Stimulated activated CD8-positive, alpha-beta memory T cell treated with anti-CD3 and anti-CD28 coated beads, Interleukin-7, amount 100 ng/mL, for 48 hours (primary cell): ENCODE measurements around the gene KNTC1.
"Not testable (repeated sequence)": the region's sequence is repeated elsewhere in the genome, so short reads cannot be mapped to it uniquely, and the experiment has no call there.

ENCODE experiments used
- DNase-seq, 2 donors: peaks; one replicate each; pipeline ENCODE4 v3.0.0-alpha.2; 2020; ENCODE audit warnings: low read depth in 1 of 2; ENCODE audit errors: extremely low read depth in 1 of 2

Gene KNTC1

DNA sequence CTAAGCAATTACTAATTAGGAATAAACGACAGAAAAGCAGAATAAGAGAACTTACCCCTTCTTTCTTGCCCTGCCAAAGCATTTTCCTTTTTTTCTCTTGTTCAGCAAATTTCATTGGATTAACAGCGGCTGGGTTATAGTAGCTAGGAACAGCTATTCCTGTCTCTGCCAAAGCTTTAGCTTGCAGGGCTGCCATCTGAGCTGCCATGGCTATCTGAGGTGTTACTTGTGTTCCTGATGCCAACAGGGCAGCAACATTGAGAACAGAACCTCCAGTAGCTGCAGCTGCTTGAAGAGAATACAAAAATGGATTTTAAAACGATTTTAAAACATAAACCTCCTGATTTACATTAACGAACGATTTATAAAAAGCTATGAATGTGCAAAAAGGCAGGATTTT lies 18.9 kb upstream of the KNTC1 start:
- DNase-seq, result no peak

DNA sequence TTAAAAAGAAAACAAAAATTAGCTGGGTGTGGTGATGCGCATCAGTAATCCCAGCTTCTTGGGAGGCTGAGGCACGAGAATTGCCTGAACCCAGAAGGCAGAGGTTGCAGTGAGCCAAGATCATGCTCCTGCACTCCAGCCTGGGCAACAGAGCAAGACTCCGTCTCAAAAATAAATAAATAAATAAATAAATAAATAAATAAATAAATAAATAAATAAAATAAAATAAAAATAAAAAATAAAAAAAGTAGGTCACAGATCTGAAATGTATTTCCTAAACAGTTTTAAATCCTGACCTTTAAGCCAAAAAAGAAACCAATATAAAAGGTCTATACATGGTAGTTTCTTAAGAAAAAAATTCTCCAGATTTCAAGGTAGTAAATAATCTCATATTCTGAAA lies 14.0 kb upstream of the KNTC1 start:
- DNase-seq, result not testable (repeated sequence)

DNA sequence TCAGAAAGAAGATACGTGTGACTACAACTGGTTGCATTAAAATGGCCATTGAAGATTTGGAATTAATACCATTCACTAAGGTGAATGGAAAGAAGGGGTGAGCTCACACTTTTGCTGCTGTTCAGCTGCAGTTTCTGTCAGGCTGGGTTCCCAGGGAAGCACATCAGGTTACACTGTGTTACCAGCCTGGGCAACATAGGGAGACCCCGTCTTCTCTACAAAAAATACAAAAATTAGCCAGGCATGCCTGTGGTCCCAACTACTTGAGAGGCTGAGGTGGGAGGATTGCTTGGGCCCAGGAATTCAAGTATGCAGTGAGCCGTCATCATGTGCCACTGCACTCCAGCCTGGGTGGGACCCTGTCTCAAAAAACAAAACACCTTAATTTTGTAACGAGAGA lies 13.4 kb upstream of the KNTC1 start:
- DNase-seq, result no peak

DNA sequence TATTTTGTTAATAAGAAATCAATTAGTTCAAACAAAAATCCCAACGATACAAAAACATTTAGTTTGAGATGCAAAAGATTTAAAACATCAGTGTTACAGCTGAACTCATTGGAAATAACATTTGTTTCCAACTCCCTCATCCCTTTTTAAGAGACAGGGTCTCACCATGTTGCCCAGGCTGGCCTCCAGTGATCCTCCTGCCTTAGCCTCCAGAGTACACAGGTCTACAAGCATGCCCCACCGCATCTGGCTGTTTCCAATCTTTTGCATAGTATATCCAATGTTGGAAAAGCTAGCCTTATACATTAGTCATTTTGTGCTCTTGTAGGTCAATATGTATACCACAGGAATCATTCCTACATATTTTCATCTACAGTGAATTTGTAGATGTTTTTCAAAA lies 11.8 kb upstream of the KNTC1 start:
- no peak for DNase-seq

DNA sequence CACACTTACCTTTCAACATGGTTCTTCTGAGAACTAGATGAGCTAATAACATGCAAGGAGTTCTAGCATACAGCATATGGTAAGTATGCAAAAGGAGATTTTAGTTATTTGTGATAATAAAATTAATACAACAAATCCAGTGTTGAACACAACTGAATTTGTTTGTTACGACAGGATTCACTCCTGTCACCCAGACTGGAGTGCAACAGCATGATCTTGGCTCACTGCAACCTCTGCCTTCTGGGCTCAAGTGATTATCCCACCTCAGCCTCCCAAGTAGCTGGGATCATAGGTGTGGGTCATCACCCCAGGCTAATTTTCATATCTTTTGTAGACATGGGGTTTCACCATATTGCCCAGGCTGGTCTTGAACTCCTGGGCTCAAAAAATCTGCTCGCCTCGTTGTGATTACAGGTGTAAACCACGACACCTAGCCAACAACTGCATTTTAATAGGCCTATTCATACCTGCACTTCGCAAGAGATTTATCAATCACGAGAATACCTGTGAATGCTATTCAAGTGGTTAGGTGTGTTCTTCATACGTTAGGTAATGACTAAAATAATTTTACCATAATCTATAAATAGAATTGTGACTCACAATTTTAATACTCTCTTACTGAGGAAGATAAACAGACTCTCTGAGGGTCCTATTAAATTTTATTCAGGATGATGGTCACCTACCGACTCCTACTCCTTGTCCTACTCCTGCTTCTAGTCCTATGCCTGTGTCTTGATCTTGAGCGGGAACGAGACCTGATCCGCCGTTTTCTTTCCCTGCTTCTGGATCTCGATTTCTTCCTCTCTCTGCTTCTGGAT lies 10.3 kb upstream of the KNTC1 start:
- DNase-seq, result no peak

GRCh38 chr12:122517877-122518276 lies 9.2 kb upstream of the KNTC1 start:
- no peak for DNase-seq

DNA sequence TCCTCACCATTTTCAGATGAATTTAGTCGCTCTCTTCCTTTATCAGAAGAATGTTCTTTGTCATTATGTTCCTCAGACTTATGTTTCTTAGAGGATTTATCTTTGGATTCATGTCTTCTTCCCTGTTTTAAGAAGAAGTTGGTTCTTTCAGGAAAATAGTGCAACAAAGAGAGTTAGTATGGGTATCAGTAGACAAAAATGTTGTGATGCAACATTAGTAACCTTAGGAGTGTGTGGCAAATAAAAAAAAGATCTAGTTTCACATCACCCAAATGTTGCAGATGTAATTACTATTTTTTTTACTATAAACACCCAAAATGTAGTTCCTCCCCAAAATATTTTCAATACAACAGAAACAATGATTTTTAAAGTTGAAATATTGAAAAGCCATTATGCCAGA lies 8.1 kb upstream of the KNTC1 start:
- DNase-seq, result no peak

- no peak for DNase-seq
Measured at GRCh38 chr12:122519418-122519817, 7.6 kb upstream of the KNTC1 start.

- no peak for DNase-seq
Measured at GRCh38 chr12:122520676-122521075, 6.4 kb upstream of the KNTC1 start.

DNA sequence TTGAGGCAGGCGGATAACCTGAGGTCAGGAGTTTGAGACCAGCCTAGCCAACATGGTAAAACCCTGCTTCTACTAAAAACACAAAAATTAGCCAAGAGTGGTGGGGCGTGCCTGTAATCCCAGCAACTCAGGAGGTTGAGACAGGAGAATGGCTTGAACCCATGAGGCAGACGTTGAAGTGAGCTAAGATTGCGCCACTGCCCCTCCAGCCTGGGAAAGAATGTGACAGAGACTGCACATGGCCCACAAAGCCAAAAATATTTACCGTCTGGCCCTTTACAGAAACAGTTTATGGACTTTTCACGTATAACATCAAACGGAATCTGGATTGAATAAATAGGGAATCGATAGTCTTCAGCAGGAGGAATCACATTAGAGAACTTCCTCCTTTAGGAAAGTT lies 3.8 kb upstream of the KNTC1 start:
- no peak for DNase-seq

- no peak for DNase-seq
Measured at GRCh38 chr12:122523846-122524718, 3.0 kb upstream of the KNTC1 start.

DNA sequence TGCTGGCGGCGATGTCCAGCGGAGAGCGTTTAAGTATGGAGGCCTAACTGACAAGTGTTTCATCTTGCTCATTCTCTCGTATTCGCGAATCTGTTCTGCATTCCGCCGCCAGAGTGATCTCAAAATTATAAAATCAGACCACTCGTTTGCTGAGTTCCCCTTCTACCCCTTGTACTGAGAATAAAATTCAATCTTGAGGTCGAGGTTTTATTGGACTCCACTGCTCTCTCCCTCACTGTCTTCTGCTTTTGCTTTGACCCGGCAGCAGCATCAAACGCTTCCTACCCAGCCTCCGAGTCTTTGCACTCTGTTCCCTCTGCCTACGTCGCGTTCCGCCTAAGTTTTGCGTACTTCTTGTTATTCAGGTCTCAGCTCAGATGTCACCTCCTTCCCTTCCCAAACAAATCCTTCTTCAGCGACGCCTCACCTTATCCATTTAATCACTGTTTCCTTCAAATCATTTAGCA lies 462 bp downstream of the KNTC1 start:
- DNase-seq, result no peak

- no peak for DNase-seq
Measured at GRCh38 chr12:122528582-122528981, 1.5 kb downstream of the KNTC1 start.

DNA sequence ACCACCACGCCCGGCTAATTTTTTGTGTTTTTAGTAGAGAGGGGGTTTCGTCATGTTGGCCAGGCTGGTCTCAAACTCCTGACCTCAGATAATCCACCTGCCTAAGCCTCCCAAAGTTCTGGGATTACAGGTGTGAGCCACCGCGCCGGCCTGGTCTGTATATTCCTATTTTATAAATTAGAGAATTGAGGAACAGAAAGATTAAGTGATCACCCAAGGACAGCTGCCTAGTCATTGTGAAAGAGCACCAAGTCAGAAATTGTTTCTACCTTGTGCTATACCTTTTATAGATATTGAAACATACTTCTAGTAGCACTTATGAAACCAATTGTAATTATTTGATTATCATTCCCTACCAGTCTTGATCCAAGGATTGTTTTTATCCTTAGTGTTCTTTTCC lies 1.9 kb downstream of the KNTC1 start:
- no peak for DNase-seq

DNA sequence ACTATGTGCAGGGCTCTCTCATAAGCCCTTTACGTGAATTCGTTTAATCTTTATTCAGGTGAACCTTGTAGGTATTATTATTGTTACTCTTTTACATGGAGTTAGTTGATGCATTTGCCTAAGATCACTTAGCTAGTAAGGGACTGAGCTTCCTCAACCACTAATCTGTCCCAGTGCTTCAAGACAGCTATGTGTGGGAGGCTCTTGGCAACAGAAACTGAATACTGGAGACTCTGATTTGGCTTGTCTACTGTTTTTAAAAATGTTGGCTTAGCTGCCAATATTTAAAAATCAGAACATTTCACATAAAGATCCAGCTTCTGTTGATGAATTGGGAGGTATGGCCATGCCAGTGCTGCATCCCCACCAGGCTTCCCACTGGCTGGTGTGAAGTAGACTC lies 6.8 kb downstream of the KNTC1 start:
- no peak for DNase-seq

- no peak for DNase-seq
Measured at GRCh38 chr12:122537021-122537420, 10.0 kb downstream of the KNTC1 start.

- DNase-seq, result no peak
Measured at GRCh38 chr12:122538496-122538895, 11.4 kb downstream of the KNTC1 start.

GRCh38 chr12:122544537-122544936 lies 17.5 kb downstream of the KNTC1 start:
- DNase-seq, result no peak

- no peak for DNase-seq
Measured at GRCh38 chr12:122545855-122546254, 18.8 kb downstream of the KNTC1 start.

DNA sequence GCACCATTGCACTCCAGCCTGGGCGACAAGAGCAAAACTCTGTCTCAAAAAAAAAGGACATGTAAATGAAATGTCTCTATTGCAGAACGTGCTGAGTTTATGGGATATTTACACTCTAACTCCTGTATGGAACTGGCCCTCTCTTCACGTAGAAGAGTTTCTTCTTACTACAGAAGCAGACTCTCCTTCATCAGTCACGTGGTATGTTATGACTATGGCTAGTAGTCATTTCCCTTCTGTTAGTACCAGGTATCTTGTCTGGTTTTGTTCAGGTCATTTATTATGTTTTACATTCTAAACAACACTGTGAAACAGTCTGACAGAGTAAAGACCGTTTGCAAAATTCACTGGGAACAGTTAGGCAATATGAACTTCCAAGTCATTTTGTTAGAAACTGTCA lies 20.3 kb downstream of the KNTC1 start:
- no peak for DNase-seq

- no peak for DNase-seq
Measured at GRCh38 chr12:122558745-122559641, 31.9 kb downstream of the KNTC1 start.
